NCI-H2029 treated with DMSO at 0.1 percent for 48 hours (cell line): Measurements from ENCODE around the gene DTNBP1.
A peak's percentile ranks its signal among the peaks of the same experiment; 100 is the strongest.

Experiments used
- DNase-seq: peaks from one replicate; lab custom pipeline; 2025; lab: John Stamatoyannopoulos, UW

DTNBP1 gene

GRCh38 chr6:15515226-15515625 is 147.6 kb downstream of the DTNBP1 start:
- DNase-seq = no peak

- no peak for DNase-seq
These were observed 148.8 kb downstream of the DTNBP1 start for GRCh38 chr6:15513801-15514711.

- DNase-seq = no peak
These were observed 149.6 kb downstream of the DTNBP1 start for GRCh38 chr6:15513131-15513771.

GRCh38 chr6:15512721-15513120 is 150.1 kb downstream of the DTNBP1 start:
- no peak for DNase-seq

GRCh38 chr6:15512126-15512525 is 150.7 kb downstream of the DTNBP1 start:
- no peak for DNase-seq

GRCh38 chr6:15511248-15512125 is 151.3 kb downstream of the DTNBP1 start:
- DNase-seq = no peak

- no peak for DNase-seq
These were observed 152.1 kb downstream of the DTNBP1 start for GRCh38 chr6:15510536-15511247.

GRCh38 chr6:15510121-15510520 is 152.7 kb downstream of the DTNBP1 start:
- no peak for DNase-seq

GRCh38 chr6:15509335-15509933 is 153.4 kb downstream of the DTNBP1 start:
- DNase-seq = no peak

- DNase-seq = no peak
These were observed 153.9 kb downstream of the DTNBP1 start for GRCh38 chr6:15508931-15509330.

GRCh38 chr6:15508441-15508871 is 154.4 kb downstream of the DTNBP1 start:
- DNase-seq = no peak

GRCh38 chr6:15507746-15508145 is 155.1 kb downstream of the DTNBP1 start:
- no peak for DNase-seq

- DNase-seq = no peak
These were observed 155.6 kb downstream of the DTNBP1 start for GRCh38 chr6:15507221-15507620.

- no peak for DNase-seq
These were observed 156.8 kb downstream of the DTNBP1 start for GRCh38 chr6:15506066-15506465.

GRCh38 chr6:15505463-15505918 is 157.3 kb downstream of the DTNBP1 start:
- no peak for DNase-seq

GRCh38 chr6:15504581-15505350 is 158.1 kb downstream of the DTNBP1 start:
- DNase-seq = peak; percentile 91

GRCh38 chr6:15504040-15504495 is 158.8 kb downstream of the DTNBP1 start:
- no peak for DNase-seq

GRCh38 chr6:15503346-15503680 is 159.5 kb downstream of the DTNBP1 start:
- no peak for DNase-seq

- DNase-seq = no peak
These were observed 160.1 kb downstream of the DTNBP1 start for GRCh38 chr6:15502446-15503345.
